Stomach smooth muscle (tissue), 2 donors: Measurements from ENCODE around the gene PDE4D.

Source experiments
- H3K27ac ChIP-seq: one replicate; pipeline ENCODE4 v1.7.0; 2013; ENCODE audit warnings: mild to moderate bottlenecking, low read length, inconsistent platforms
- H3K27me3 ChIP-seq, 2 donors: one replicate each; pipeline ENCODE4 v1.7.0; 2013; ENCODE audit warnings: low read length in 2 of 2; ENCODE audit not compliant: insufficient read depth in 2 of 2, control insufficient read depth in 1 of 2
- H3K36me3 ChIP-seq, 2 donors: one replicate each; pipeline ENCODE4 v1.7.0; 2013; ENCODE audit warnings: low read length in 2 of 2; ENCODE audit not compliant: control insufficient read depth in 2 of 2, insufficient read depth in 2 of 2
- H3K4me1 ChIP-seq: one replicate; pipeline ENCODE4 v1.7.0; 2013; ENCODE audit warnings: low read length; ENCODE audit not compliant: control insufficient read depth, insufficient read depth
- H3K4me3 ChIP-seq, 2 donors: one replicate each; pipeline ENCODE4 v1.7.0; 2013; ENCODE audit warnings: low read length in 2 of 2
- H3K9ac ChIP-seq, 2 donors: one replicate each; pipeline ENCODE4 v1.7.0; 2013; ENCODE audit warnings: low read length in 2 of 2, mild to moderate bottlenecking in 1 of 2
- H3K9me3 ChIP-seq, 2 donors: one replicate each; pipeline ENCODE4 v1.7.0; 2013; ENCODE audit warnings: low read length in 2 of 2; ENCODE audit not compliant: control insufficient read depth in 2 of 2
- donor health status: healthy.
- donor health status: Pancreatic carcinoma.

The PDE4D gene

DNA sequence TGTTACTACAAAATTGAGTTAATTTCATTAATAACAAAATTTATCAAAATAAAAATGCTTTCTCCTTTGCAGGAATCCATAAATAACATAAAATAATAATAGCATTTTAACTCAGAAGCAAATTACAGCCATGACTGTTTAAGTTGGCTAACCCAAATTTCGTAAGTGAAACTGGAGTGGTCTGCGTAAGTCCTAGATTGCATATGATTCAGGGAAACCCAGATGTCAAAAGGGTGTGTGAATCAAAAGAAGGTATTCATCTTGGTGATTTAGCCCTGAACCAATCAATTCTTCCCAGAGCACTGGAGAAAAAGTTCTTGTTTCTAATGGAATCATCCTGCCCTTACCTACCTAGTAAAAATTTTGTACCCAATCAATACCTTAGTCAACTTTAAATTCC is 763.1 kb downstream of the PDE4D start:
- no peaks in the 10 kb centered on the region for H3K9me3 ChIP-seq
- H3K4me3 ChIP-seq: no peak overlapping the region
- no peak overlapping the region for H3K9ac ChIP-seq
- no peak overlapping the region for H3K27ac ChIP-seq
- H3K36me3 ChIP-seq: no peaks in the 10 kb centered on the region
- H3K27me3 ChIP-seq: no peaks in the 10 kb centered on the region
- H3K4me1 ChIP-seq: peaks cover 7% of the 10 kb centered on the region

DNA sequence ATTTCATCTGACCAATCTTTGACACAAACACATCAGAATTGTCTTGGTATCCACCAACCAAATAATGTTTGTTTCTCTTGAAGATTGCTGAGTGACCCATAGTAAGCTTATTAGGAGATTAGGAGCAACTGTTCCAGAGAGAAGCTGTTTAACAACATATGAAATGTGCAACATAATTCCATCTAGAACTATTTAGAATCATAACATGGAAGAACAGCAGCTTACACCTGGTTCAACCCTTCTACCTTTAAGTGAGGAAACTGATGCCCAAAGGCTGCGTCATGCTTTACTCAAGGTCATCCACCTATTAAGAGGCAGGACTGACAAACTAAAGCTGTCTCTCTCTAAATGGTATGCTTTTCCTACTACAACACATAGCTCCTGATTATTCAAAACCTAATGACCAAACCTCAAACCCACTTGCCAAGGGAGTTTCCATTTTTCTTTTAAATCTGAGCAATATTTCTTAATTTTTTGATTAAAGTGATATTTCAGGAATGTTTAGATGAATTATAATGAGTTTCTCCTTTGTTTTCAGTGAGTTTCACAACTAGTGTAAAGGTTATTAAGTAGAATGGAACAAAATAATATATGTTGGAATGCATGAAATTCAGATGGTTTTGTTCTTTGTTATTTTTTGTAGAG is 764.8 kb downstream of the PDE4D start:
- H3K4me3 ChIP-seq: no peak overlapping the region
- H3K4me1 ChIP-seq: peaks cover 10% of the 10 kb centered on the region
- no peaks in the 10 kb centered on the region for H3K36me3 ChIP-seq
- no peaks in the 10 kb centered on the region for H3K27me3 ChIP-seq
- no peaks in the 10 kb centered on the region for H3K9me3 ChIP-seq
- no peak overlapping the region for H3K9ac ChIP-seq
- peak overlapping the region; percentile 81 for H3K27ac ChIP-seq

- H3K9me3 ChIP-seq: no peaks in the 10 kb centered on the region
- H3K27ac ChIP-seq: peak overlapping the region; percentile 86
- H3K4me3 ChIP-seq: peak overlapping the region; percentile 54 to 73
These were observed 766.6 kb downstream of the PDE4D start for GRCh38 chr5:59126708-59127573.

DNA sequence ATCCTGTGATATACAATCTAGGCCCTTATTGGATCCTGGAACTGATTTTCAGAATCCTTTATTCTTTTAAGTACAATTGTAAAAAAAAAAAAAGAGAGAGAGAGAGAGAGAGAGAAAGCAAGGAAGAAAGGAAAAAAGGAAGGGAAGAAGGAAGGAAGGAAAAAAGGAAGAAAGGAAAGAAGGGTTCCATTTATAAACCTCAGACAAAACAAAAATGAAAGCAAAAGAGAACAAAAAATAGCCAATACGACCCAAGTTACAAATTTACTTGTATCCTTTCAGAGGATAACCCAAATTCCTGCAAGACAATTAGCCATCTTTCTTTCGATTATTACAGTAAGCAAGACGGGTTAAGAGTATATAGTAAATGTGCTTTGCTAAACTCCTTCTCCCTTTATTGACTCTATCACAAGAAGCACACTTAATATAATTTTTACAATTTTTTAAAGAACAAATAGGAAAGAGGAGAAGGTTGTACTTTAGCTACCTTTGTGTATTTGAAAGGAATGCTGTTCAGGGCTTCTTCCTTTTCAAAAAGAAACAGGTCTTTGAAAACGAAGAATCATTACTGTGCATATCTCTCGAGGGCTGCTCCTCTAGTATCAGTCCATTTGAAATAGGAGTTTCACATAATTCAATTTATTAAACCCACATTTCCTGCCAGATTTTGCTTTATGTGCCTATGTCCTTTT is 767.4 kb downstream of the PDE4D start:
- H3K27ac ChIP-seq: peak overlapping the region; percentile 86
- H3K36me3 ChIP-seq: no peaks in the 10 kb centered on the region
- peak overlapping the region in 1 of 2 donors; percentile 15 for H3K9ac ChIP-seq
- H3K9me3 ChIP-seq: no peaks in the 10 kb centered on the region
- no peaks in the 10 kb centered on the region for H3K27me3 ChIP-seq
- peak overlapping the region in 1 of 2 donors; percentile 73 for H3K4me3 ChIP-seq
- peaks cover 13% of the 10 kb centered on the region for H3K4me1 ChIP-seq

More at GRCh38 chr5:59126708-59127573, 766.6 kb downstream of the PDE4D start:
- Histone ChIP-seq H3K27me3 (no peaks in the 10 kb centered on the region), H3K4me1 (peaks cover 13% of the 10 kb centered on the region), H3K36me3 (no peaks in the 10 kb centered on the region), H3K9ac (peak overlapping the region; percentile 66 to 84)

DNA sequence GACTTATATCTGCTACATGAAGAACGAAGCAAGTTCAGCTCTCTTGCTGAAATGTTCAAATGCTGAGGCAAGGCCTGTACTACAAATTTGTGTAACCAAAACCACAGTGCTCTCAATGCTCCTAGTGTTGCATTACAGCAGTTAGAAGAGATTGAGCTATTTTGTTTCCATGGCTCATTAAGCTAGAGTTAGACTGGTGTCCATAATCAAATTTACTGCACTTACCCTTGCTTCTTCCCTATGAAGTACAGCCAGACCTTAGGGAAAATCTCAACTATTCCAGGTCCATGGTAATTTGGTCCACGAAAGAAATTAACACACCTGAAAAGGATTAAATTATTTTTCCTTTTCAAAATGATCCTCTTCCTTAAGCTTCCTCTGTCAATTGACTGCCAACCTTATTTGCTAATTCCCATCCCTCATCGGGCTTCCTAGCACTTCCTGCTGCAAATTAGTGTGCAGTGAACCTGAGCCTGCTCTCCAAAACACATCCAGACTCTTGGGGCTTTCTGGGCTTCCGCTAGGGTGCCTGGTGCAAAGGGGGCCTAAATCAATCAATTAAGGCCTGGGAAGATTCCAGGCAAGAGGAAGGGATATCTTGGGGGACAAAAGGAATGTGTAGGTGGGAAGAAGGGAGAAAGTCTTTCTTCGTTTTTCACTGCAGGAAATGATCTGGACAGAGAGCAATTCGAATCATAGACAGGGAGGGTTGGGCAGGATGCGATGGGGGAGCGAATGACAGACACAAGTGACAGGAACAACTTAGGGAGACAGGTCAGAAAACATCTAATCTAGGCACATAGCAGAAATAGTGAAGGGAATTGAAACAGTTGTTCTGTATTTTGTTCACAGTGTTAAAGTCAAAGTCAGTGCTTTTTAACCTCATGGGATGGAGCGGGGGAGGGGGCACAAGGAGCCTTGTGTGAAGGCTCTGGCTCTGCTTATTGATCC is 768.2 kb downstream of the PDE4D start:
- Histone ChIP-seq H3K9me3 (no peaks in the 10 kb centered on the region), H3K4me1 (peaks cover 13% of the 10 kb centered on the region), H3K4me3 (no peak overlapping the region), H3K36me3 (no peaks in the 10 kb centered on the region), H3K27ac (peak overlapping the region; percentile 46), H3K9ac (peak overlapping the region in 1 of 2 donors; percentile 15), H3K27me3 (no peaks in the 10 kb centered on the region)

- Histone ChIP-seq H3K4me1 (peaks cover 13% of the 10 kb centered on the region), H3K27ac (peak overlapping the region; percentile 42)
These were observed 769.6 kb downstream of the PDE4D start for GRCh38 chr5:59123595-59124561.

GRCh38 chr5:59119480-59119879 is 774.0 kb downstream of the PDE4D start:
- no peak overlapping the region for H3K9ac ChIP-seq
- H3K27me3 ChIP-seq: no peaks in the 10 kb centered on the region
- peaks cover 3% of the 10 kb centered on the region for H3K4me1 ChIP-seq
- H3K4me3 ChIP-seq: no peak overlapping the region
- H3K27ac ChIP-seq: no peak overlapping the region
- no peaks in the 10 kb centered on the region for H3K36me3 ChIP-seq
- no peaks in the 10 kb centered on the region for H3K9me3 ChIP-seq

More at GRCh38 chr5:59123595-59124561, 769.6 kb downstream of the PDE4D start:
- H3K36me3 ChIP-seq: no peaks in the 10 kb centered on the region
- no peak overlapping the region for H3K4me3 ChIP-seq
- H3K9me3 ChIP-seq: no peaks in the 10 kb centered on the region
- H3K9ac ChIP-seq: no peak overlapping the region
- H3K27me3 ChIP-seq: no peaks in the 10 kb centered on the region

- Histone ChIP-seq H3K36me3 (no peaks in the 10 kb centered on the region), H3K27me3 (no peaks in the 10 kb centered on the region), H3K9ac (no peak overlapping the region), H3K27ac (no peak overlapping the region), H3K4me3 (no peak overlapping the region), H3K4me1 (no peaks in the 10 kb centered on the region), H3K9me3 (no peaks in the 10 kb centered on the region)
These were observed 776.2 kb downstream of the PDE4D start for GRCh38 chr5:59117320-59117719.

- Histone ChIP-seq H3K9ac (no peak overlapping the region), H3K4me1 (no peaks in the 10 kb centered on the region), H3K4me3 (no peak overlapping the region), H3K27ac (no peak overlapping the region), H3K9me3 (no peaks in the 10 kb centered on the region), H3K27me3 (no peaks in the 10 kb centered on the region), H3K36me3 (no peaks in the 10 kb centered on the region)
These were observed 777.2 kb downstream of the PDE4D start for GRCh38 chr5:59116231-59116865.
